GM12878 (cell line): ENCODE results near the gene DOK1. TPM values are rescaled to one million over a fixed set of nuclear protein-coding genes. Genes with fewer than 3 reads are reported as not detected.

Experiments
- CHD4 ChIP-seq: fragments of 200-600 bp; sonication (generic); IDR thresholded peaks from 2 replicates; pipeline ENCODE4 v1.6.1; 2016; ENCODE audit warnings: mild to moderate bottlenecking
- FOS ChIP-seq: IDR thresholded peaks from 3 replicates; pipeline ENCODE4 v1.6.1; 2011; ENCODE audit warnings: borderline replicate concordance; ENCODE audit not compliant: insufficient read length; ENCODE audit errors: extremely low read depth
- HDAC2 ChIP-seq: fragments of 200-600 bp; sonication (generic); IDR thresholded peaks from 2 replicates; pipeline ENCODE4 v1.6.1; 2017
- IKZF2 ChIP-seq, 2 experiments: fragments of 450-650 bp; IDR thresholded peaks; 2 replicates each; pipeline ENCODE4 v1.6.1; 2017; ENCODE audit warnings: mild to moderate bottlenecking in 2 of 2, moderate library complexity in 2 of 2
- IRF4 ChIP-seq: IDR thresholded peaks from 2 replicates; pipeline ENCODE4 v1.6.1; 2011; ENCODE audit warnings: low read depth, low read length
- MAX ChIP-seq: IDR thresholded peaks from 2 replicates; pipeline ENCODE4 v1.6.1; 2012; ENCODE audit warnings: low read depth, low read length, improper control_type of control experiment
- MTA2 ChIP-seq: fragments of 450-650 bp; IDR thresholded peaks from 2 replicates; pipeline ENCODE4 v1.6.1; 2016; ENCODE audit warnings: low read depth, mild to moderate bottlenecking, moderate library complexity
- POLR2A ChIP-seq: IDR thresholded peaks from 2 replicates; pipeline ENCODE4 v1.6.1; 2011; ENCODE audit warnings: low read depth, mild to moderate bottlenecking, low read length
- RUNX3 ChIP-seq: IDR thresholded peaks from 2 replicates; pipeline ENCODE4 v1.6.1; 2012; ENCODE audit warnings: low read length, inconsistent platforms
- SIX5 ChIP-seq: IDR thresholded peaks from 2 replicates; pipeline ENCODE4 v1.6.1; 2011; ENCODE audit warnings: mild to moderate bottlenecking, low read depth, low read length, moderate library complexity; ENCODE audit not compliant: severe bottlenecking
- SKIL ChIP-seq: fragments of 450-650 bp; IDR thresholded peaks from 2 replicates; pipeline ENCODE4 v1.6.1; 2017; ENCODE audit warnings: mild to moderate bottlenecking, low read depth, inconsistent platforms; ENCODE audit not compliant: poor library complexity, severe bottlenecking
- SMAD5 ChIP-seq: IDR thresholded peaks from 2 replicates; pipeline ENCODE4 v1.6.1; 2016; ENCODE audit warnings: antibody characterized with exemption, low read depth
- TBL1XR1 ChIP-seq: IDR thresholded peaks from 2 replicates; pipeline ENCODE4 v1.6.1; 2012; ENCODE audit warnings: low read depth, low read length, improper control_type of control experiment
- TCF3 ChIP-seq: IDR thresholded peaks from 2 replicates; pipeline ENCODE4 v1.6.1; 2012; ENCODE audit warnings: low read depth, mild to moderate bottlenecking, low read length, borderline replicate concordance; ENCODE audit not compliant: insufficient read depth
- ZBTB11 ChIP-seq: fragments of 450-650 bp; formaldehyde crosslinking; IDR thresholded peaks from 2 replicates; pipeline ENCODE4 v1.5.0; 2022; ENCODE audit warnings: mild to moderate bottlenecking, missing genetic modification characterization
- ZBTB33 ChIP-seq: fragments of 450-650 bp; IDR thresholded peaks from 2 replicates; pipeline ENCODE4 v1.6.1; 2017; ENCODE audit warnings: mild to moderate bottlenecking
- ZNF592 ChIP-seq: fragments of 450-650 bp; IDR thresholded peaks from 2 replicates; pipeline ENCODE4 v1.6.1; 2017; ENCODE audit warnings: mild to moderate bottlenecking, moderate library complexity
- polyA plus RNA-seq, 11 experiments: library from polyadenylated mRNA; depleted of rRNA in 4 of 11; unstranded in 6 of 11; stranded (reverse) in 5 of 11; fragments of >200 nt; fragmentation: Nextera tagmentation in 4 of 11; fragmentation: Illumina TruSeq in 1 of 11; extraction: Ambion mirVana in 4 of 11; extraction: Trizol in 1 of 11; gene quantifications; 1 replicate in 1 of 11; 2 replicates in 10 of 11; pipeline versions ENCODE4 v1.2.1 to v1.2.3, GENCODE V29; 2011 to 2016; ENCODE audit warnings: inconsistent platforms in 2 of 11, missing spikeins in 2 of 11, low read depth in 1 of 11
- total RNA-seq, 4 experiments: library from RNA; depleted of rRNA in 3 of 4; stranded (reverse); fragments of >200 nt in 3 of 4; fragmentation: Illumina TruSeq in 1 of 4; extraction: Trizol in 1 of 4; gene quantifications; 2 replicates each; pipeline versions ENCODE4 v1.2.1 to v1.2.3, GENCODE V29; 2013 to 2021

DOK1 gene
- total and polyA plus RNA-seq, 10 of the 15 experiments (the other 5 are each of a cell fraction or from before 2014, with no cell fraction given) = 1.4 to 104 (median 59.7) TPM

GRCh38 chr2:74571058-74571457 is 16.5 kb downstream of the DOK1 start (continued):
- TF ChIP-seq ZBTB33 = no peak
- TF ChIP-seq CHD4 = no peak
- TF ChIP-seq MAX = no peak
- TF ChIP-seq HDAC2 = no peak
- TF ChIP-seq SIX5 = no peak
- peak; percentile 99 for TF ChIP-seq IKZF2 (IDR thresholded peaks at IDR 0.05)
- peak; percentile 79 for TF ChIP-seq SKIL
- peak; percentile 90 for TF ChIP-seq RUNX3
- TF ChIP-seq IRF4 = peak; percentile 99
- no peak for TF ChIP-seq FOS
- no peak for TF ChIP-seq POLR2A
- TF ChIP-seq TBL1XR1 = 0 out of 2 replicates have a peak, but pooled peaks have one; percentile 44
- TF ChIP-seq MTA2 = peak; percentile 95
- TF ChIP-seq ZBTB11 (CRISPR knock-in tag) = no peak
- no peak for TF ChIP-seq TCF3
- TF ChIP-seq ZNF592 = no peak
- TF ChIP-seq SMAD5 = no peak
